H9 (cell line): Measurements from ENCODE around the gene PITPNB. TPM values are rescaled to one million over a fixed set of nuclear protein-coding genes. Genes with fewer than 3 reads are reported as not detected.

ENCODE experiments used
- DNase-seq: peaks from one replicate; pipeline ENCODE4 v3.0.0-alpha.2; 2017
- H2AFZ ChIP-seq: one replicate; pipeline ENCODE4 v1.6.1; 2013; ENCODE audit warnings: mild to moderate bottlenecking, low read length, control low read depth, moderate library complexity
- H2AK5ac ChIP-seq: 2 replicates; pipeline ENCODE4 v1.6.1; 2013; ENCODE audit warnings: low read length, control low read depth, mixed read lengths; ENCODE audit not compliant: insufficient read length
- H2BK120ac ChIP-seq: one replicate; pipeline ENCODE4 v1.6.1; 2013; ENCODE audit warnings: low read depth, mild to moderate bottlenecking, low read length, control low read depth, inconsistent platforms; ENCODE audit not compliant: poor library complexity, severe bottlenecking
- H2BK12ac ChIP-seq: 2 replicates; pipeline ENCODE4 v1.6.1; 2013; ENCODE audit warnings: low read length, control low read depth, mixed read lengths, low read depth; ENCODE audit not compliant: insufficient read length
- H2BK15ac ChIP-seq: 2 replicates; pipeline ENCODE4 v1.6.1; 2013; ENCODE audit warnings: low read depth, low read length, control low read depth
- H2BK20ac ChIP-seq: one replicate; pipeline ENCODE4 v1.6.1; 2013; ENCODE audit warnings: low read depth, mild to moderate bottlenecking, low read length, control low read depth, inconsistent platforms; ENCODE audit not compliant: poor library complexity, severe bottlenecking
- H2BK5ac ChIP-seq: 2 replicates; pipeline ENCODE4 v1.6.1; 2013; ENCODE audit warnings: low read length, control low read depth, mixed read lengths; ENCODE audit not compliant: insufficient read length
- H3K14ac ChIP-seq: 2 replicates; pipeline ENCODE4 v1.6.1; 2013; ENCODE audit warnings: low read length, control low read depth; ENCODE audit not compliant: insufficient read depth
- H3K18ac ChIP-seq: 2 replicates; pipeline ENCODE4 v1.6.1; 2013; ENCODE audit warnings: low read depth, mild to moderate bottlenecking, mixed read lengths, low read length, control low read depth; ENCODE audit not compliant: insufficient read length
- H3K23ac ChIP-seq: 2 replicates; pipeline ENCODE4 v1.6.1; 2013; ENCODE audit warnings: low read length, control low read depth, mixed read lengths, low read depth; ENCODE audit not compliant: insufficient read length
- H3K23me2 ChIP-seq: 2 replicates; pipeline ENCODE4 v1.6.1; 2013; ENCODE audit warnings: low read depth, mild to moderate bottlenecking, mixed read lengths, low read length, control low read depth; ENCODE audit not compliant: insufficient read length, poor library complexity, severe bottlenecking
- H3K27ac ChIP-seq: 2 replicates; pipeline ENCODE4 v1.5.1; 2013; ENCODE audit warnings: low read length, control low read depth, mixed read lengths, low read depth; ENCODE audit not compliant: insufficient read length
- H3K27me3 ChIP-seq: 2 replicates; pipeline ENCODE4 v1.6.1; 2013; ENCODE audit warnings: low read length, control low read depth, inconsistent platforms; ENCODE audit not compliant: insufficient read depth
- H3K4ac ChIP-seq: 2 replicates; pipeline ENCODE4 v1.6.1; 2013; ENCODE audit warnings: low read depth, mild to moderate bottlenecking, control low read depth, inconsistent platforms, low read length, moderate library complexity
- H3K4me1 ChIP-seq: 2 replicates; pipeline ENCODE4 v1.6.1; 2013; ENCODE audit warnings: low read length, control low read depth, inconsistent platforms; ENCODE audit not compliant: insufficient read depth
- H3K4me2 ChIP-seq: 2 replicates; pipeline ENCODE4 v1.6.1; 2013; ENCODE audit warnings: low read length, control low read depth, mixed read lengths; ENCODE audit not compliant: insufficient read length, insufficient read depth
- H3K56ac ChIP-seq: 2 replicates; pipeline ENCODE4 v1.6.1; 2013; ENCODE audit warnings: low read depth, mild to moderate bottlenecking, mixed read lengths, low read length, control low read depth; ENCODE audit not compliant: insufficient read length
- H3K79me1 ChIP-seq: 2 replicates; pipeline ENCODE4 v1.6.1; 2013; ENCODE audit warnings: low read depth, mild to moderate bottlenecking, moderate library complexity, low read length, control low read depth, inconsistent platforms; ENCODE audit not compliant: insufficient read depth, poor library complexity, severe bottlenecking
- H3K79me2 ChIP-seq: 2 replicates; pipeline ENCODE4 v1.6.1; 2013; ENCODE audit warnings: low read length, control low read depth, inconsistent platforms; ENCODE audit not compliant: insufficient read depth
- H3K9ac ChIP-seq: 2 replicates; pipeline ENCODE4 v1.6.1; 2013; ENCODE audit warnings: low read length, control low read depth, mixed read lengths; ENCODE audit not compliant: insufficient read length; ENCODE audit errors: extremely low read depth
- H3K9me3 ChIP-seq: one replicate; pipeline ENCODE4 v1.6.1; 2013; ENCODE audit warnings: low read depth, low read length, inconsistent platforms; ENCODE audit not compliant: control insufficient read depth
- H3T11ph ChIP-seq: one replicate; pipeline ENCODE4 v1.6.1; 2013; ENCODE audit warnings: mild to moderate bottlenecking, low read length, control low read depth, inconsistent platforms
- H4K20me1 ChIP-seq: one replicate; pipeline ENCODE4 v1.6.1; 2013; ENCODE audit not compliant: control insufficient read depth, insufficient read length, insufficient read depth
- H4K5ac ChIP-seq: 2 replicates; pipeline ENCODE4 v1.6.1; 2013; ENCODE audit warnings: low read depth, mild to moderate bottlenecking, mixed read lengths, low read length, control low read depth; ENCODE audit not compliant: insufficient read length
- H4K8ac ChIP-seq: replicated peaks from 2 replicates; pipeline ENCODE4 v1.6.1; 2013; ENCODE audit warnings: low read length, control low read depth, mixed read lengths, low read depth; ENCODE audit not compliant: insufficient read length
- H4K91ac ChIP-seq: 2 replicates; pipeline ENCODE4 v1.6.1; 2013; ENCODE audit warnings: low read depth, mild to moderate bottlenecking, moderate library complexity, mixed read lengths, low read length, control low read depth; ENCODE audit not compliant: insufficient read length
- H3K27ac Mint-ChIP-seq, 3 experiments: 2 replicates in 2 of 3; 3 replicates in 1 of 3; pipeline ENCODE4 v1.8.0; 2020 to 2021; ENCODE audit warnings: mixed read lengths in 3 of 3, mild to moderate bottlenecking in 1 of 3, moderate library complexity in 1 of 3
- H3K27me3 Mint-ChIP-seq: 2 replicates; pipeline ENCODE4 v1.8.0; 2021; ENCODE audit warnings: low read depth, mild to moderate bottlenecking, moderate library complexity, mixed read lengths
- H3K36me3 Mint-ChIP-seq, 3 experiments: 2 replicates in 2 of 3; 3 replicates in 1 of 3; pipeline ENCODE4 v1.8.0; 2020 to 2021; ENCODE audit warnings: low read depth in 3 of 3, mixed read lengths in 3 of 3; ENCODE audit not compliant: insufficient read depth in 1 of 3
- H3K4me1 Mint-ChIP-seq, 2 experiments: 2 replicates each; pipeline ENCODE4 v1.8.0; 2020; ENCODE audit warnings: mixed read lengths in 2 of 2
- H3K4me3 Mint-ChIP-seq, 2 experiments: 2 replicates in 1 of 2; 3 replicates in 1 of 2; pipeline ENCODE4 v1.8.0; 2020 to 2021; ENCODE audit warnings: mild to moderate bottlenecking in 2 of 2, mixed read lengths in 2 of 2, moderate library complexity in 1 of 2
- H3K9me3 Mint-ChIP-seq, 2 experiments: 2 replicates in 1 of 2; 3 replicates in 1 of 2; pipeline ENCODE4 v1.8.0; 2020; ENCODE audit warnings: mild to moderate bottlenecking in 2 of 2, mixed read lengths in 2 of 2, moderate library complexity in 1 of 2
- WGBS: extraction: QIAGEN DNeasy Blood & Tissue Kit; methylation state at CpG from one replicate; pipeline ENCODE4 v1.1.7; 2013; ENCODE audit warnings: missing lambda C conversion rate, low lambda C conversion rate, mixed read lengths; ENCODE audit not compliant: insufficient read length; ENCODE audit errors: extremely low coverage; 5-methylcytosine and 5-hydroxymethylcytosine counted together
- total RNA-seq: library from RNA; stranded (reverse); gene quantifications from 2 replicates; pipeline ENCODE4 v1.2.1, GENCODE V29; 2021
- TF ChIP-seq, protein P1 (sequence below): fragments of 200-600 bp; sonication (generic); conservative IDR thresholded peaks from 3 replicates; pipeline ENCODE4 v1.8.0; 2021; ENCODE audit warnings: antibody characterized with exemption, mild to moderate bottlenecking

The PITPNB gene
- total RNA-seq, 1 experiment from 2014 or later, result 106 TPM

DNA sequence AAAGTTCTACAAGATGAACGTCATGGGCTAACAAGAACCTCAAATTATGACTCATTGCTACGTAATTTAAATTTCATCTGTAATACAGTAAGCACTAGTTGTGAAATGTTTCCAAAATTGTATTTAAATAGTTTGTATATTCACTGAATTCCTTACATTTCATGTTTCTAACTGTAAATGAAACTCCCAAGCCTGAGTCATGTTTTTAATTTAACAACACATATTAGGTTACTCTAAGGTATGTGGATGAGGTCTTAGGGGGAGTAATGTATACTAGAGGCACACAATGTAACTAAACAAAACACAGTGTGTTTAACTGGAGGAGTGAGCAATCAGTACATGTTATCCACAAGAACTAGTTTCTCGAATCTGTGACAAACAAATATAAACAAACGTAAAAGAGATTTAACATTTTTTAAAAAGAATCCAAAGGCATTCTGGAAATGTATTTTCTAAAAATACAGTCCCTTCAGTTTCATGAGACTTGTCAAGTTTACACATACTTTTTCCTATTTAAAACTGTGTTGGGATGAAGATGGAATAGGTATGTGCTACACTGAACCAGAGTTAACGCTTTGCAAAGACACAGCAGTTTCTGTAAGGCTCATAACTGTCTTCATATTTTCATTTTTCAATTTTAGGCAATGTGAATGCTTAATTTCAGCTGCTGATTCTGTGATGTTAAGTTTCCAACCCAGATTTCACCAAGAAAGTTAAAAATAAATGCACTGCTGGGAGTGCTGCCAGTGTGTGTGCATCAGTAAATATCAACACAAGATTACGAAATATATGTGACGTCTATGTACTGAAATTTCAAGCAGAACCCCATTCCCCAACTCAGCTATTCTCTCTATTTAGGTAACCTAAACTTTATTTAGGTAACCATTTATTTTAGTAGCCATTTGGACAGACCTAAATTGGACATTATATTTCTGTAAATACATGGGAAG, 52.6 kb downstream of the PITPNB start:
- Histone ChIP-seq H4K5ac (no peak overlapping the region), H4K8ac (no peak overlapping the region), H2BK20ac (no peak overlapping the region), H3K27me3 (no peaks in the 10 kb centered on the region), H4K91ac (no peak overlapping the region), H3K18ac (no peak overlapping the region), H3T11ph (no peak overlapping the region), H2AK5ac (no peak overlapping the region), H2BK12ac (no peak overlapping the region), H2BK5ac (no peak overlapping the region), H3K79me2 (no peaks in the 10 kb centered on the region), H3K4ac (no peak overlapping the region), H4K20me1 (no peaks in the 10 kb centered on the region), H3K79me1 (no peaks in the 10 kb centered on the region), H3K56ac (no peak overlapping the region), H2BK120ac (no peak overlapping the region), H3K14ac (no peak overlapping the region), H3K9me3 (no peaks in the 10 kb centered on the region), H3K23ac (no peak overlapping the region), H2BK15ac (no peak overlapping the region), H3K9ac (no peak overlapping the region), H3K4me1 (no peaks in the 10 kb centered on the region), H3K27ac (no peak overlapping the region), H3K23me2 (no peaks in the 10 kb centered on the region), H2AFZ (no peak overlapping the region), H3K4me2 (no peak overlapping the region)
- Mint-ChIP-seq H3K9me3 (no peaks in the 10 kb centered on the region), H3K27ac (no peak overlapping the region), H3K4me1 (peaks cover 12 to 13% of the 10 kb centered on the region in 2 experiments), H3K4me3 (no peak overlapping the region), H3K36me3 (peaks cover 3 to 22% (median 6%) of the 10 kb centered on the region in 3 experiments; a peak in 6 of 7 replicates), H3K27me3 (no peaks in the 10 kb centered on the region)
- no peak for DNase-seq
- TF ChIP-seq, protein P1, sequence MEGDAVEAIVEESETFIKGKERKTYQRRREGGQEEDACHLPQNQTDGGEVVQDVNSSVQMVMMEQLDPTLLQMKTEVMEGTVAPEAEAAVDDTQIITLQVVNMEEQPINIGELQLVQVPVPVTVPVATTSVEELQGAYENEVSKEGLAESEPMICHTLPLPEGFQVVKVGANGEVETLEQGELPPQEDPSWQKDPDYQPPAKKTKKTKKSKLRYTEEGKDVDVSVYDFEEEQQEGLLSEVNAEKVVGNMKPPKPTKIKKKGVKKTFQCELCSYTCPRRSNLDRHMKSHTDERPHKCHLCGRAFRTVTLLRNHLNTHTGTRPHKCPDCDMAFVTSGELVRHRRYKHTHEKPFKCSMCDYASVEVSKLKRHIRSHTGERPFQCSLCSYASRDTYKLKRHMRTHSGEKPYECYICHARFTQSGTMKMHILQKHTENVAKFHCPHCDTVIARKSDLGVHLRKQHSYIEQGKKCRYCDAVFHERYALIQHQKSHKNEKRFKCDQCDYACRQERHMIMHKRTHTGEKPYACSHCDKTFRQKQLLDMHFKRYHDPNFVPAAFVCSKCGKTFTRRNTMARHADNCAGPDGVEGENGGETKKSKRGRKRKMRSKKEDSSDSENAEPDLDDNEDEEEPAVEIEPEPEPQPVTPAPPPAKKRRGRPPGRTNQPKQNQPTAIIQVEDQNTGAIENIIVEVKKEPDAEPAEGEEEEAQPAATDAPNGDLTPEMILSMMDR, result no peak
- no CpG with 5 or more reads among the region's 7 CpGs for WGBS
